BE2C (cell line): ENCODE measurements around the gene NUDT15.

Source experiments
- DNase-seq: peaks from one replicate; pipeline ENCODE4 v3.0.0-alpha.2; 2020
- H3K27me3 ChIP-seq: fragments of 250-450 bp; sonication (Bioruptor Pico); 2 replicates; pipeline ENCODE4 v1.5.1; 2020; ENCODE audit warnings: mild to moderate bottlenecking
- H3K36me3 ChIP-seq: fragments of 250-450 bp; sonication (Bioruptor Pico); 2 replicates; pipeline ENCODE4 v1.5.1; 2020; ENCODE audit warnings: mild to moderate bottlenecking
- H3K4me1 ChIP-seq: fragments of 250-450 bp; sonication (Bioruptor Pico); 2 replicates; pipeline ENCODE4 v1.5.1; 2020
- H3K4me3 ChIP-seq: 2 replicates; pipeline ENCODE4 v1.5.1; 2011; ENCODE audit warnings: low read depth, low read length
- H3K9me3 ChIP-seq: fragments of 250-450 bp; sonication (Bioruptor Pico); 2 replicates; pipeline ENCODE4 v1.5.1; 2020
- CTCF ChIP-seq: IDR thresholded peaks from 2 replicates; pipeline ENCODE4 v1.5.1; 2012; ENCODE audit warnings: mild to moderate bottlenecking, low read depth, low read length

NUDT15 gene

GRCh38 chr13:48010698-48011097 lies 26.8 kb upstream of the NUDT15 start:
- no peak for DNase-seq
- TF ChIP-seq CTCF, result no peak
- Histone ChIP-seq H3K4me1 (no peaks in the 10 kb centered on the region), H3K36me3 (peaks cover 3% of the 10 kb centered on the region; the same call in 1 of the 2 replicates), H3K4me3 (no peak overlapping the region), H3K27me3 (no peaks in the 10 kb centered on the region), H3K9me3 (no peaks in the 10 kb centered on the region)

DNA sequence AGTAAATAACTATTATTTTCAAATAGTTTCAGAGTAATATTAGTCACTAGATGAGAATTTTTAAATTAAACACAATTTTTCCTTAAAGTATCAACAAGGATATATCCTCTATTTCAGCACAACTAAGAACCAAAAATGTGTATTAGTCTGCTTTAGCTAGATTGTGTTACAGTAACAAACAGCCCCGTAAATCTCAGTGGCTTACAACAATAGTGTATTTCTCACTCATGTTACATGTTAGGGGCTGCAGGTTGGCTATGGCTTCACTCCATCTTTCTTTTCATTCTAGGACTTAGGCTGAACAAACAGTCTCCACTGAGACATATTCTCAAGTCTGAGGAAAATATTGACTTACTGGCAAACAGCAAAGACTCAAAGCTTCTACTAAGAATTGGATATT lies 24.9 kb upstream of the NUDT15 start:
- TF ChIP-seq CTCF, result no peak
- Histone ChIP-seq H3K4me3 (no peak overlapping the region), H3K36me3 (peaks cover 3% of the 10 kb centered on the region; the same call in 1 of the 2 replicates), H3K4me1 (no peaks in the 10 kb centered on the region), H3K9me3 (no peaks in the 10 kb centered on the region), H3K27me3 (no peaks in the 10 kb centered on the region)
- no peak for DNase-seq

DNA sequence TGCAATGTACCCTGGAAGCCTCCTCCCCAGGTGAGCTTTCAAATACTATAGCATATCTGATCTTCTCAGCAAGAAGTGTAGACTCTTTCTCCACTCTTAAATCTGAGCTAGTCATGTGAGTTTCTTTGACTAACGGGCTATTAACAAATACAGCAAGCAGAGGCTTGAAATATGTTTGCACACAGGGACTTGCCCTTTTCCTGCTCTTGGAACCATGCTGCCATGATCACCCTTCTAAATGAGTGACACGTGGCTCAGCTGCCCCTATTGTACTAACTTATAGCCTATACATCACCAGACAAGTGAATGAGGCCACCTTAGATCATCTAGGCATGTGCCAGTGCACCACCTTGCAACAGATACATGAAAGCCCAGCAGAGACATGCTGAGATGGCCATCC lies 23.2 kb upstream of the NUDT15 start:
- no peaks in the 10 kb centered on the region for H3K27me3 ChIP-seq
- peaks cover 3% of the 10 kb centered on the region; the same call in 1 of the 2 replicates for H3K36me3 ChIP-seq
- TF ChIP-seq CTCF, result no peak
- no peaks in the 10 kb centered on the region for H3K9me3 ChIP-seq
- no peaks in the 10 kb centered on the region for H3K4me1 ChIP-seq
- no peak overlapping the region for H3K4me3 ChIP-seq
- DNase-seq, result no peak

GRCh38 chr13:48018637-48019036 lies 18.9 kb upstream of the NUDT15 start:
- DNase-seq, result no peak
- no peaks in the 10 kb centered on the region for H3K36me3 ChIP-seq
- H3K4me3 ChIP-seq, result no peak overlapping the region
- TF ChIP-seq CTCF, result no peak
- no peaks in the 10 kb centered on the region for H3K27me3 ChIP-seq
- no peaks in the 10 kb centered on the region; the same call in 1 of the 2 replicates for H3K9me3 ChIP-seq
- H3K4me1 ChIP-seq, result no peaks in the 10 kb centered on the region

DNA sequence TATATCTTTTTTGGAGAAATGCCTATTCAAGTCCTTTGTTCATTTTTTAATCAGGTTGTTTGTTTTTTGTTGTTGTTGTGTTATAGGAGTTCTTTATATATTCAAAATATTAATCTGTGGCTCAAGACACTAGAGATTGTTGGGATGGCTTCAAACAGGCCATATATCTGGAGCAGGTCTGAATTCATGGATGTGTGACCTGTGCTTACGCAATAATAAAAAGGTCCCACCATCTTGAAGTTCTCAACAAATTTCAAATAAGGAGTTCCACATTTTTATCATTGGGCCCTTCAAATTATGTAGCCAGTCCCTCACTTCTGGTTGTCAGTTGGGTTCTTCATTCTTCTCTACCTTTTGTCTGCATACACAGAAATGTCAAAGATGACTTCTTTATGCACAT lies 17.7 kb upstream of the NUDT15 start:
- H3K4me3 ChIP-seq, result no peak overlapping the region
- H3K4me1 ChIP-seq, result no peaks in the 10 kb centered on the region
- no peaks in the 10 kb centered on the region; the same call in 1 of the 2 replicates for H3K9me3 ChIP-seq
- DNase-seq, result no peak
- H3K27me3 ChIP-seq, result no peaks in the 10 kb centered on the region
- no peak for TF ChIP-seq CTCF
- no peaks in the 10 kb centered on the region for H3K36me3 ChIP-seq

DNA sequence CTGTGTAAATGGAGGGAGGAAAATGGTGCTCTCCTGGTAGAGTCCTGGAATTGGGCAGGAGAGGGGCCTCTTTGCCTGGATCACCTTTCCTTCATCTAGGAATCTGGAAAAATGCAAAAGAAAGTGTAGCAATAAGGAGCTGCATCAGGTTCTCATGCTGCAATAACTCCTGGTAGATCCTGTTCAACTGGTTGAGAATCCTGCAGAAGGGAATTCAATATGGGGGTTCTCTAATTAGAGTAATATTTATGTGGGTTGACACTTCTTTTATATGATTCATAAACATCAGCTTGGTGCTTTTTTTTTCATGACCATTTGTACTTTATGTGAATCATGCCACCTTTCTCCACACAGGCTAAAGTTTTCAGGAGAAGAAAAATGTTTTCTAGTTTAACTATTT lies 9.5 kb upstream of the NUDT15 start:
- no peaks in the 10 kb centered on the region for H3K4me1 ChIP-seq
- DNase-seq, result no peak
- H3K4me3 ChIP-seq, result no peak overlapping the region
- no peaks in the 10 kb centered on the region for H3K27me3 ChIP-seq
- no peak for TF ChIP-seq CTCF
- H3K9me3 ChIP-seq, result no peaks in the 10 kb centered on the region
- H3K36me3 ChIP-seq, result no peaks in the 10 kb centered on the region
